A549 (cell line): ENCODE measurements around the gene MROH2A. TPM values are rescaled to one million over a fixed set of nuclear protein-coding genes. Genes with fewer than 3 reads are reported as not detected.

Experiments used
- ATAC-seq, 2 experiments: fragments of 200-7000 bp in 1 of 2; fragments of >200 bp in 1 of 2; cut with Nextera tagmentation in 1 of 2; cut with Tn5 transposase in 1 of 2; 3 replicates each; pipeline versions ENCODE4 v1.8.0 to v1.9.1; 2018 to 2020; ENCODE audit warnings: mild to moderate bottlenecking in 1 of 2, moderate library complexity in 1 of 2
- CTCF ChIA-PET: fragments of 300-600 bp; sonication (Branson Sonifier 250); formaldehyde crosslinking; extraction: SDS; loops from one replicate; lab custom pipeline; 2021; ENCODE audit warnings: antibody characterized with exemption, inconsistent platforms; lab: Yijun Ruan, JAX
- POLR2A ChIA-PET: fragments of 350-600 bp; formaldehyde crosslinking; extraction: SDS; loops from one replicate; lab custom pipeline; 2021; ENCODE audit warnings: antibody characterized with exemption, inconsistent platforms; lab: Yijun Ruan, JAX
- DNase-seq, 2 experiments: peaks; one replicate each; pipeline versions ENCODE4 v3.0.0 to v3.0.0-alpha.2; 2011 to 2016; ENCODE audit warnings: low read depth in 1 of 2, low spot score in 1 of 2
- FAIRE-seq: peaks from 2 replicates; lab custom pipeline; 2011; peaks lifted over from hg19 to GRCh38; lab: Jason Lieb, UNC
- H3K27ac ChIP-seq, 2 experiments: fragments of >200 bp; sonication (Bioruptor Twin); formaldehyde crosslinking; 3 replicates each; pipeline ENCODE4 v1.5.1; 2016 to 2017
- H3K4me1 ChIP-seq: fragments of >200 bp; sonication (Bioruptor Twin); formaldehyde crosslinking; 3 replicates; pipeline ENCODE4 v1.6.1; 2016
- H3K4me2 ChIP-seq: fragments of >200 bp; sonication (Bioruptor Twin); formaldehyde crosslinking; 3 replicates; pipeline ENCODE4 v1.6.1; 2016
- H3K4me3 ChIP-seq: fragments of >200 bp; sonication (Bioruptor Twin); formaldehyde crosslinking; 3 replicates; pipeline ENCODE4 v1.5.1; 2016
- H3K9me3 ChIP-seq: fragments of >200 bp; sonication (Bioruptor Twin); formaldehyde crosslinking; 3 replicates; pipeline ENCODE4 v1.6.1; 2016
- CBX2 ChIP-seq: fragments of 200-600 bp; sonication (generic); IDR thresholded peaks from 2 replicates; pipeline ENCODE4 v1.6.1; 2016; ENCODE audit warnings: low read depth, mild to moderate bottlenecking, borderline replicate concordance
- CBX8 ChIP-seq: fragments of 200-600 bp; sonication (generic); IDR thresholded peaks from 2 replicates; pipeline ENCODE4 v1.6.1; 2016
- CEBPB ChIP-seq, 2 experiments: fragments of >200 bp in 1 of 2; sonication (Bioruptor Twin) in 1 of 2; formaldehyde crosslinking in 1 of 2; IDR thresholded peaks; 2 replicates each; pipeline ENCODE4 v1.6.1; 2012 to 2016
- CHD4 ChIP-seq: fragments of 200-600 bp; sonication (generic); IDR thresholded peaks from 2 replicates; pipeline ENCODE4 v1.6.1; 2016; ENCODE audit warnings: antibody characterized with exemption, mild to moderate bottlenecking, borderline replicate concordance
- EHMT2 ChIP-seq: fragments of 200-600 bp; sonication (generic); IDR thresholded peaks from 2 replicates; pipeline ENCODE4 v1.6.1; 2016; ENCODE audit warnings: antibody characterized with exemption, low read depth, mild to moderate bottlenecking, moderate library complexity
- ESRRA ChIP-seq: fragments of 150-350 bp; IDR thresholded peaks from 2 replicates; pipeline ENCODE4 v1.6.1; 2014; ENCODE audit warnings: mild to moderate bottlenecking, low read length, borderline replicate concordance
- FOSL2 ChIP-seq, 2 experiments: fragments of 450-650 bp in 1 of 2; fragments of >200 bp in 1 of 2; sonication (Bioruptor Twin) in 1 of 2; formaldehyde crosslinking; IDR thresholded peaks; 2 replicates each; pipeline versions ENCODE4 v1.5.0 to v1.6.1; 2016 to 2020; ENCODE audit warnings: mild to moderate bottlenecking in 1 of 2, moderate library complexity in 1 of 2
- HDAC2 ChIP-seq: fragments of 200-600 bp; sonication (generic); IDR thresholded peaks from 2 replicates; pipeline ENCODE4 v1.6.1; 2016
- HEYL ChIP-seq: fragments of 250-450 bp; sonication (Bioruptor Pico); IDR thresholded peaks from 2 replicates; pipeline ENCODE4 v1.8.0; 2021; ENCODE audit warnings: mild to moderate bottlenecking, moderate library complexity
- HMGXB4 ChIP-seq: fragments of 250-450 bp; sonication (Bioruptor Pico); IDR thresholded peaks from 2 replicates; pipeline ENCODE4 v1.5.0; 2021; ENCODE audit warnings: mild to moderate bottlenecking, moderate library complexity, borderline replicate concordance
- HOXB5 ChIP-seq: fragments of 250-450 bp; sonication (Bioruptor Pico); IDR thresholded peaks from 2 replicates; pipeline ENCODE4 v1.5.0; 2020; ENCODE audit warnings: mild to moderate bottlenecking, moderate library complexity
- JUN ChIP-seq, 2 experiments: fragments of >200 bp; sonication (Bioruptor Twin); formaldehyde crosslinking; IDR thresholded peaks; 2 replicates in 1 of 2; 3 replicates in 1 of 2; pipeline ENCODE4 v1.6.1; 2016 to 2017
- MAZ ChIP-seq: fragments of 150-350 bp; IDR thresholded peaks from 2 replicates; pipeline ENCODE4 v1.6.1; 2014; ENCODE audit warnings: antibody characterized with exemption, low read depth, low read length, borderline replicate concordance
- MYC ChIP-seq: IDR thresholded peaks from 2 replicates; pipeline ENCODE4 v1.6.1; 2012; ENCODE audit warnings: mild to moderate bottlenecking, inconsistent platforms, low read length, improper control_type of control experiment, borderline replicate concordance
- NPAS2 ChIP-seq: fragments of 250-450 bp; sonication (Bioruptor Pico); IDR thresholded peaks from 2 replicates; pipeline ENCODE4 v1.8.0; 2022; ENCODE audit warnings: mild to moderate bottlenecking, moderate library complexity, borderline replicate concordance
- PHF8 ChIP-seq: fragments of 200-600 bp; sonication (generic); IDR thresholded peaks from 2 replicates; pipeline ENCODE4 v1.6.1; 2016; ENCODE audit warnings: low read depth, mild to moderate bottlenecking, antibody characterized with exemption, moderate library complexity, borderline replicate concordance
- POLR2AphosphoS2 ChIP-seq: conservative IDR thresholded peaks from 2 replicates; pipeline ENCODE4 v1.6.1; 2012; ENCODE audit warnings: low read length, improper control_type of control experiment, inconsistent platforms
- RAD21 ChIP-seq, 2 experiments: fragments of >200 bp in 1 of 2; sonication (Bioruptor Twin) in 1 of 2; formaldehyde crosslinking in 1 of 2; IDR thresholded peaks in 1 of 2; conservative IDR thresholded peaks in 1 of 2; 2 replicates in 1 of 2; 3 replicates in 1 of 2; pipeline ENCODE4 v1.6.1; 2012 to 2018; ENCODE audit warnings: inconsistent platforms in 1 of 2
- RARB ChIP-seq: fragments of 250-450 bp; sonication (Bioruptor Pico); IDR thresholded peaks from 2 replicates; pipeline ENCODE4 v1.8.0; 2021; ENCODE audit warnings: mild to moderate bottlenecking, moderate library complexity
- REST ChIP-seq: fragments of 200-600 bp; sonication (generic); IDR thresholded peaks from 2 replicates; pipeline ENCODE4 v1.6.1; 2016; ENCODE audit warnings: antibody characterized with exemption, mild to moderate bottlenecking, moderate library complexity
- SMC3 ChIP-seq: fragments of >200 bp; sonication (Bioruptor Twin); formaldehyde crosslinking; IDR thresholded peaks from 3 replicates; pipeline ENCODE4 v1.6.1; 2018; ENCODE audit warnings: inconsistent platforms
- TFCP2L1 ChIP-seq: fragments of 250-450 bp; sonication (Bioruptor Pico); IDR thresholded peaks from 2 replicates; pipeline ENCODE4 v1.5.0; 2021; ENCODE audit warnings: mild to moderate bottlenecking
- TP53 ChIP-seq: fragments of 250-450 bp; sonication (Bioruptor Pico); IDR thresholded peaks from 2 replicates; pipeline ENCODE4 v1.5.0; 2021; ENCODE audit warnings: mild to moderate bottlenecking, moderate library complexity
- USF2 ChIP-seq: fragments of 450-650 bp; IDR thresholded peaks from 2 replicates; pipeline ENCODE4 v1.6.1; 2014; ENCODE audit warnings: antibody characterized with exemption
- ZC3H11A ChIP-seq: fragments of 450-650 bp; IDR thresholded peaks from 2 replicates; pipeline ENCODE4 v1.6.1; 2014; ENCODE audit warnings: antibody characterized with exemption, mild to moderate bottlenecking
- ZFP36 ChIP-seq: fragments of 450-650 bp; IDR thresholded peaks from 2 replicates; pipeline ENCODE4 v1.6.1; 2014; ENCODE audit warnings: borderline replicate concordance; ENCODE audit not compliant: partially characterized antibody
- ZNF302 ChIP-seq: fragments of 250-450 bp; sonication (Bioruptor Pico); IDR thresholded peaks from 2 replicates; pipeline ENCODE4 v1.9.0; 2021; ENCODE audit warnings: inconsistent platforms, mild to moderate bottlenecking, moderate library complexity
- ZSCAN20 ChIP-seq: fragments of 250-450 bp; sonication (Bioruptor Pico); IDR thresholded peaks from 2 replicates; pipeline ENCODE4 v1.8.0; 2022; ENCODE audit warnings: mild to moderate bottlenecking, moderate library complexity
- WGBS: methylation state at CpG from one replicate; pipeline ENCODE4 v1.1.6; 2017; ENCODE audit errors: missing lambda C conversion rate; 5-methylcytosine and 5-hydroxymethylcytosine counted together
- polyA plus RNA-seq, 4 experiments: library from polyadenylated mRNA; depleted of rRNA in 3 of 4; stranded (reverse); fragments of >200 nt; fragmentation: RNase III in 1 of 4; extraction: RNeasy Plus Mini Kit Qiagen cat#74134 plus additional on column Dnase treatment in 1 of 4; gene quantifications; 2 replicates in 3 of 4; 3 replicates in 1 of 4; pipeline ENCODE4 v1.2.3, GENCODE V29; 2011 to 2017
- TF ChIP-seq, protein P1 (sequence below): fragments of >200 bp; sonication (Bioruptor Twin); formaldehyde crosslinking; IDR thresholded peaks from 2 replicates; pipeline ENCODE4 v1.6.1; 2016
- TF ChIP-seq, protein P2 (sequence below): IDR thresholded peaks from 2 replicates; pipeline ENCODE4 v1.6.1; 2012

MROH2A gene
- polyA plus RNA-seq, 2 of the 4 experiments (the other 2 are of a cell fraction): 0.10 to 0.63 TPM

- TF ChIP-seq USF2 (peak; percentile 71), PHF8 (no peak), CBX2 (no peak), NPAS2 (CRISPR knock-in tag) (no peak), TP53 (CRISPR knock-in tag) (peak; percentile 6; the same call in 1 of the 2 replicates), ZFP36 (no peak), POLR2AphosphoS2 (peak; percentile 84), RAD21 (conservative IDR thresholded peaks at IDR 0.05 in 1 of 2, IDR thresholded peaks at IDR 0.05 in 1 of 2) (peak; percentile 92 to 99), TFCP2L1 (CRISPR knock-in tag) (no peak), CHD4 (no peak), CEBPB (IDR thresholded peaks at IDR 0.05) (no peak), REST (no peak), HDAC2 (no peak), ZSCAN20 (CRISPR knock-in tag) (no peak), MYC (peak; percentile 94), ZC3H11A (no peak), MAZ (no peak), RARB (CRISPR knock-in tag) (peak; percentile 80), EHMT2 (no peak), FOSL2 (IDR thresholded peaks at IDR 0.05) (no peak), FOSL2 (CRISPR knock-in tag; IDR thresholded peaks at IDR 0.05) (peak; percentile 49), CBX8 (no peak)
- TF ChIP-seq, protein P1, sequence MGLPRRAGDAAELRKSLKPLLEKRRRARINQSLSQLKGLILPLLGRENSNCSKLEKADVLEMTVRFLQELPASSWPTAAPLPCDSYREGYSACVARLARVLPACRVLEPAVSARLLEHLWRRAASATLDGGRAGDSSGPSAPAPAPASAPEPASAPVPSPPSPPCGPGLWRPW: no peak
- TF ChIP-seq, protein P2, sequence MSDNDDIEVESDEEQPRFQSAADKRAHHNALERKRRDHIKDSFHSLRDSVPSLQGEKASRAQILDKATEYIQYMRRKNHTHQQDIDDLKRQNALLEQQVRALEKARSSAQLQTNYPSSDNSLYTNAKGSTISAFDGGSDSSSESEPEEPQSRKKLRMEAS: peak; percentile 87
These were observed 54.8 kb downstream of the MROH2A start (continued) for GRCh38 chr2:233832869-233833311.

DNA sequence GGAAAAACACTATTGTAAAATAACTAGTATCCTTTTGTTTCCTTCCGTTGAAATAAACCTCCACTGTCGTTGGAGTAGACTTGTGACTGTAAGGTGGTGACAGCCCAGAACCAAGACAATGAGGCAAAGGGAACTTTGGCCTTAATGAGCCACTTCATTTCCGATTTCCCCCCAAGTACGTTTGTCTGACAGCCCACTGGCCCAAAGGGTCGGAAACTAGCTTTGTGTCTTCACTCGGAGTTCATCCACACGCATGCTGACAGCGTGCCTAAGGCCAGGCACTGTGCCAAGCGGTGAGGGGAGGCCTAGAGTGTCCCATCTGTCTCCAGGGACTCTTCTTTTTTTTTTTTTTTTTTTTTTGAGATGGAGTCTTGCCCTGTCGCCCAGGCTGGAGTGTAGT lies 55.2 kb downstream of the MROH2A start:
- 2% methylated on average over 9 of the region's 10 CpGs for WGBS
- H3K27ac ChIP-seq: peak overlapping the region; percentile 91 to 93
- ATAC-seq (peak; percentile 28 to 35; a peak in 5 of 6 replicates), DNase-seq (peak; percentile 52 to 88), FAIRE-seq (no peak)
- ChIA-PET CTCF (interaction anchor here (0.6 to 4.8 kb wide), 55 partner anchors 10 to 581 kb away, joined by 3 to 83 read pairs (median 5); partner anchors contain the start of gene UGT1A1), POLR2A (interaction anchor here (0.6 to 2.0 kb wide), 9 partner anchors 69 to 580 kb away, joined by 3 to 11 read pairs (median 7); no protein-coding TSS in a partner anchor)
- H3K9me3 ChIP-seq: no peaks in the 10 kb centered on the region
- H3K4me1 ChIP-seq: peaks cover 77% of the 10 kb centered on the region
- no peak overlapping the region for H3K4me3 ChIP-seq
- H3K4me2 ChIP-seq: peak overlapping the region; percentile 54
- TF ChIP-seq ZNF302 (CRISPR knock-in tag) (no peak), SMC3 (no peak), HMGXB4 (CRISPR knock-in tag) (0 out of 2 replicates have a peak, but pooled peaks have one; percentile 14), HOXB5 (CRISPR knock-in tag) (peak; percentile 42; the same call in 1 of the 2 replicates), ESRRA (no peak), JUN (IDR thresholded peaks at IDR 0.05) (no peak), HEYL (no peak), REST (no peak)
